GM18951 (cell line): ENCODE results near the gene ATP5F1B.

Experiments used
- POLR2A ChIP-seq: IDR thresholded peaks from 4 replicates; pipeline ENCODE4 v1.6.1; 2011; ENCODE audit warnings: mild to moderate bottlenecking; ENCODE audit not compliant: insufficient read length, insufficient read depth; ENCODE audit errors: extremely low read depth
- in situ Hi-C: fragments of 300-500 bp; cut with MboI; formaldehyde crosslinking; loops from one replicate; pipeline ENCODE4 v1.12.0; 2022; ENCODE audit warnings: low sequenced_read_pairs, mixed read lengths, inconsistent platforms; ENCODE audit not compliant: unreplicated experiment

Gene ATP5F1B

GRCh38 chr12:56645717-56646446 lies at the start of gene ATP5F1B:
ATP5F1B (minus strand) TSS chr12:56645984; CDS start chr12:56645963, 21 bp downstream.
- in situ Hi-C loops = no loop called here
- peak; percentile 99 for TF ChIP-seq POLR2A

- in situ Hi-C loops = no loop called here
These were observed 48.4 kb upstream of the ATP5F1B start for GRCh38 chr12:56694161-56694560.

GRCh38 chr12:56688846-56689109 lies 43.0 kb upstream of the ATP5F1B start:
- in situ Hi-C loops = no loop called here
- no peak for TF ChIP-seq POLR2A

More at GRCh38 chr12:56694161-56694560, 48.4 kb upstream of the ATP5F1B start:
- no peak for TF ChIP-seq POLR2A

- peak; percentile 91 for TF ChIP-seq POLR2A
- in situ Hi-C loops = no loop called here
These were observed 42.5 kb upstream of the ATP5F1B start, which contains the start of gene PTGES3 for GRCh38 chr12:56688129-56688845. PTGES3 (minus strand) TSS chr12:56688284; CDS start chr12:56687999, 285 bp downstream.

- no peak for TF ChIP-seq POLR2A
These were observed 41.7 kb upstream of the ATP5F1B start for GRCh38 chr12:56687223-56688128.

GRCh38 chr12:56684745-56685359 lies 39.1 kb upstream of the ATP5F1B start:
- in situ Hi-C loops = no loop called here
- TF ChIP-seq POLR2A = no peak

More at GRCh38 chr12:56687223-56688128, 41.7 kb upstream of the ATP5F1B start:
- in situ Hi-C loops = no loop called here

- in situ Hi-C loops = no loop called here
- TF ChIP-seq POLR2A = no peak
These were observed 36.5 kb upstream of the ATP5F1B start for GRCh38 chr12:56682323-56682722.

GRCh38 chr12:56679883-56680575 lies 34.2 kb upstream of the ATP5F1B start:
- in situ Hi-C loops = no loop called here
- TF ChIP-seq POLR2A = no peak

GRCh38 chr12:56678852-56679251 lies 33.1 kb upstream of the ATP5F1B start:
- in situ Hi-C loops = no loop called here
- TF ChIP-seq POLR2A = no peak

- in situ Hi-C loops = no loop called here
- no peak for TF ChIP-seq POLR2A
These were observed 31.9 kb upstream of the ATP5F1B start for GRCh38 chr12:56677680-56678079.

- TF ChIP-seq POLR2A = no peak
- in situ Hi-C loops = no loop called here
These were observed 31.2 kb upstream of the ATP5F1B start for GRCh38 chr12:56676851-56677580.

GRCh38 chr12:56671608-56672007 lies 25.8 kb upstream of the ATP5F1B start:
- TF ChIP-seq POLR2A = no peak

More at GRCh38 chr12:56671608-56672007, 25.8 kb upstream of the ATP5F1B start:
- in situ Hi-C loops = no loop called here
